ENCODE data around the gene ELOB.

ELOB gene

GRCh38 chr16:2809149-2809760, 32.2 kb upstream of the ELOB start:
- H2BK5ac ChIP-seq (ENCODE audit: low read length) = no peak overlapping the region
- no peak overlapping the region for H2AK5ac ChIP-seq (ENCODE audit: low read depth, low read length)
- no CpG with 5 or more reads among the region's 3 CpGs for WGBS, 2 donors (ENCODE audit: extremely low coverage in 2 of 2, insufficient read length in 2 of 2, insufficient replicate concordance in 1 of 2)
- no peak for DNase-seq (ENCODE audit: low spot score)
- H3K36me3 ChIP-seq (replicated peaks in 1 of 2; ENCODE audit: control insufficient read depth in 2 of 2, insufficient read depth in 2 of 2, low read length in 2 of 2) = no peaks in the 10 kb centered on the region
- H3K4me3 ChIP-seq (ENCODE audit: low read length in 2 of 2) = no peak overlapping the region
- H4K8ac ChIP-seq (ENCODE audit: low read depth, low read length) = no peak overlapping the region
- no peak overlapping the region for H4K91ac ChIP-seq (ENCODE audit: low read depth, low read length, poor library complexity)
- H2BK12ac ChIP-seq (ENCODE audit: low read length) = no peak overlapping the region
- peaks cover 4% of the 10 kb centered on the region for H3K79me1 ChIP-seq (ENCODE audit: low read depth, low read length)
- H3K27ac ChIP-seq (replicated peaks; ENCODE audit: low read length) = no peak overlapping the region
- peaks cover 0 to 13% (median 0%) of the 10 kb centered on the region in 3 experiments for H3K27me3 ChIP-seq (ENCODE audit: control insufficient read depth in 3 of 3, insufficient read depth in 3 of 3, low read depth in 1 of 3, low read length in 3 of 3)
- H3K18ac ChIP-seq (ENCODE audit: low read length) = no peak overlapping the region
- no peak overlapping the region for H3K14ac ChIP-seq (ENCODE audit: low read length)
- no peak overlapping the region for H2BK15ac ChIP-seq (ENCODE audit: low read length)
- H3K4me2 ChIP-seq (ENCODE audit: insufficient read depth, low read length, poor library complexity, severe bottlenecking) = no peak overlapping the region
- H2BK120ac ChIP-seq (ENCODE audit: low read depth, low read length) = no peak overlapping the region
- H3K23ac ChIP-seq (ENCODE audit: low read depth, low read length, poor library complexity) = no peak overlapping the region
- H3K9ac ChIP-seq (ENCODE audit: low read depth, low read length, poor library complexity) = no peak overlapping the region
- no peak overlapping the region for H2AFZ ChIP-seq (ENCODE audit: low read length)
- no peaks in the 10 kb centered on the region for H3K4me1 ChIP-seq (ENCODE audit: control insufficient read depth in 2 of 2, insufficient read depth in 1 of 2, low read depth in 1 of 2, low read length in 2 of 2)
- H3K9me3 ChIP-seq (replicated peaks in 1 of 2; ENCODE audit: control insufficient read depth in 2 of 2, insufficient read depth in 1 of 2, low read depth in 1 of 2, low read length in 2 of 2) = peaks cover 2 to 16% of the 10 kb centered on the region in 2 donors
- no peak overlapping the region for H3K4ac ChIP-seq (ENCODE audit: low read length)

- no peak overlapping the region for H3K4me2 ChIP-seq (ENCODE audit: insufficient read depth, low read length, poor library complexity, severe bottlenecking)
- no peak overlapping the region for H3K23ac ChIP-seq (ENCODE audit: low read depth, low read length, poor library complexity)
- no peak overlapping the region for H2BK5ac ChIP-seq (ENCODE audit: low read length)
- peaks cover 4% of the 10 kb centered on the region for H3K79me1 ChIP-seq (ENCODE audit: low read depth, low read length)
- H3K14ac ChIP-seq (ENCODE audit: low read length) = no peak overlapping the region
- no peaks in the 10 kb centered on the region for H3K36me3 ChIP-seq (replicated peaks in 1 of 2; ENCODE audit: control insufficient read depth in 2 of 2, insufficient read depth in 2 of 2, low read length in 2 of 2)
- H4K91ac ChIP-seq (ENCODE audit: low read depth, low read length, poor library complexity) = peak overlapping the region; percentile 11
- no CpG with 5 or more reads among the region's 7 CpGs for WGBS, 2 donors (ENCODE audit: extremely low coverage in 2 of 2, insufficient read length in 2 of 2, insufficient replicate concordance in 1 of 2)
- H2BK12ac ChIP-seq (ENCODE audit: low read length) = no peak overlapping the region
- H3K18ac ChIP-seq (ENCODE audit: low read length) = no peak overlapping the region
- peaks cover 0 to 13% (median 0%) of the 10 kb centered on the region in 3 experiments for H3K27me3 ChIP-seq (ENCODE audit: control insufficient read depth in 3 of 3, insufficient read depth in 3 of 3, low read depth in 1 of 3, low read length in 3 of 3)
- peaks cover 7 to 19% of the 10 kb centered on the region in 2 donors for H3K9me3 ChIP-seq (replicated peaks in 1 of 2; ENCODE audit: control insufficient read depth in 2 of 2, insufficient read depth in 1 of 2, low read depth in 1 of 2, low read length in 2 of 2)
- no peak overlapping the region for H4K8ac ChIP-seq (ENCODE audit: low read depth, low read length)
- no peak overlapping the region for H2AFZ ChIP-seq (ENCODE audit: low read length)
- H2AK5ac ChIP-seq (ENCODE audit: low read depth, low read length) = no peak overlapping the region
- DNase-seq (ENCODE audit: low spot score) = no peak
- no peak overlapping the region for H3K4ac ChIP-seq (ENCODE audit: low read length)
- no peak overlapping the region for H3K9ac ChIP-seq (ENCODE audit: low read depth, low read length, poor library complexity)
- H2BK120ac ChIP-seq (ENCODE audit: low read depth, low read length) = no peak overlapping the region
- no peaks in the 10 kb centered on the region for H3K4me1 ChIP-seq (ENCODE audit: control insufficient read depth in 2 of 2, insufficient read depth in 1 of 2, low read depth in 1 of 2, low read length in 2 of 2)
- H3K27ac ChIP-seq (replicated peaks; ENCODE audit: low read length) = no peak overlapping the region
- H2BK15ac ChIP-seq (ENCODE audit: low read length) = no peak overlapping the region
- no peak overlapping the region for H3K4me3 ChIP-seq (ENCODE audit: low read length in 2 of 2)
These were observed 31.1 kb upstream of the ELOB start for GRCh38 chr16:2808181-2808580.

GRCh38 chr16:2806286-2806685, 29.2 kb upstream of the ELOB start:
- Histone ChIP-seq H2BK12ac (ENCODE audit: low read length) (no peak overlapping the region), H3K18ac (ENCODE audit: low read length) (no peak overlapping the region), H3K4me3 (ENCODE audit: low read length in 2 of 2) (peak overlapping the region in 1 of 2 donors; percentile 62), H2AK5ac (ENCODE audit: low read depth, low read length) (no peak overlapping the region), H3K4me2 (ENCODE audit: insufficient read depth, low read length, poor library complexity, severe bottlenecking) (no peak overlapping the region), H2BK120ac (ENCODE audit: low read depth, low read length) (no peak overlapping the region), H3K23ac (ENCODE audit: low read depth, low read length, poor library complexity) (no peak overlapping the region), H3K4ac (ENCODE audit: low read length) (no peak overlapping the region), H3K79me1 (ENCODE audit: low read depth, low read length) (peaks cover 2% of the 10 kb centered on the region), H3K9me3 (replicated peaks in 1 of 2; ENCODE audit: control insufficient read depth in 2 of 2, insufficient read depth in 1 of 2, low read depth in 1 of 2, low read length in 2 of 2) (peaks cover 7 to 19% of the 10 kb centered on the region in 2 donors), H3K27ac (replicated peaks; ENCODE audit: low read length) (no peak overlapping the region), H4K8ac (ENCODE audit: low read depth, low read length) (no peak overlapping the region), H3K27me3 (ENCODE audit: control insufficient read depth in 3 of 3, insufficient read depth in 3 of 3, low read depth in 1 of 3, low read length in 3 of 3) (peaks cover 0 to 6% (median 0%) of the 10 kb centered on the region in 3 experiments), H2BK15ac (ENCODE audit: low read length) (no peak overlapping the region), H3K36me3 (replicated peaks in 1 of 2; ENCODE audit: control insufficient read depth in 2 of 2, insufficient read depth in 2 of 2, low read length in 2 of 2) (no peaks in the 10 kb centered on the region), H2AFZ (ENCODE audit: low read length) (no peak overlapping the region), H4K91ac (ENCODE audit: low read depth, low read length, poor library complexity) (no peak overlapping the region), H2BK5ac (ENCODE audit: low read length) (no peak overlapping the region), H3K9ac (ENCODE audit: low read depth, low read length, poor library complexity) (no peak overlapping the region), H3K14ac (ENCODE audit: low read length) (peak overlapping the region; percentile 48), H3K4me1 (ENCODE audit: control insufficient read depth in 2 of 2, insufficient read depth in 1 of 2, low read depth in 1 of 2, low read length in 2 of 2) (no peaks in the 10 kb centered on the region)
- WGBS, 2 donors (ENCODE audit: extremely low coverage in 2 of 2, insufficient read length in 2 of 2, insufficient replicate concordance in 1 of 2) = no CpG with 5 or more reads among the region's 5 CpGs
- DNase-seq (ENCODE audit: low spot score) = no peak

GRCh38 chr16:2804728-2805127, 27.6 kb upstream of the ELOB start:
- Histone ChIP-seq H3K4me1 (ENCODE audit: control insufficient read depth in 2 of 2, insufficient read depth in 1 of 2, low read depth in 1 of 2, low read length in 2 of 2) (no peaks in the 10 kb centered on the region), H2BK12ac (ENCODE audit: low read length) (no peak overlapping the region), H3K18ac (ENCODE audit: low read length) (no peak overlapping the region), H2BK5ac (ENCODE audit: low read length) (no peak overlapping the region), H2BK15ac (ENCODE audit: low read length) (no peak overlapping the region), H3K4me2 (ENCODE audit: insufficient read depth, low read length, poor library complexity, severe bottlenecking) (no peak overlapping the region), H2AFZ (ENCODE audit: low read length) (no peak overlapping the region), H3K79me1 (ENCODE audit: low read depth, low read length) (peaks cover 2% of the 10 kb centered on the region), H3K4me3 (ENCODE audit: low read length in 2 of 2) (peak overlapping the region in 1 of 2 donors; percentile 27), H2BK120ac (ENCODE audit: low read depth, low read length) (no peak overlapping the region), H3K4ac (ENCODE audit: low read length) (no peak overlapping the region), H3K27me3 (ENCODE audit: control insufficient read depth in 3 of 3, insufficient read depth in 3 of 3, low read depth in 1 of 3, low read length in 3 of 3) (peaks cover 0 to 2% (median 0%) of the 10 kb centered on the region in 3 experiments), H3K14ac (ENCODE audit: low read length) (no peak overlapping the region), H4K8ac (ENCODE audit: low read depth, low read length) (no peak overlapping the region), H3K9me3 (replicated peaks in 1 of 2; ENCODE audit: control insufficient read depth in 2 of 2, insufficient read depth in 1 of 2, low read depth in 1 of 2, low read length in 2 of 2) (peaks cover 7 to 19% of the 10 kb centered on the region in 2 donors), H4K91ac (ENCODE audit: low read depth, low read length, poor library complexity) (no peak overlapping the region), H3K23ac (ENCODE audit: low read depth, low read length, poor library complexity) (peak overlapping the region; percentile 21), H3K36me3 (replicated peaks in 1 of 2; ENCODE audit: control insufficient read depth in 2 of 2, insufficient read depth in 2 of 2, low read length in 2 of 2) (no peaks in the 10 kb centered on the region), H3K9ac (ENCODE audit: low read depth, low read length, poor library complexity) (no peak overlapping the region), H2AK5ac (ENCODE audit: low read depth, low read length) (peak overlapping the region; percentile 33), H3K27ac (replicated peaks; ENCODE audit: low read length) (no peak overlapping the region)
- no CpG with 5 or more reads among the region's 4 CpGs for WGBS, 2 donors (ENCODE audit: extremely low coverage in 2 of 2, insufficient read length in 2 of 2, insufficient replicate concordance in 1 of 2)
- DNase-seq (ENCODE audit: low spot score) = no peak
